ENCODE data around the gene PERP.

PERP gene

GRCh38 chr6:138093632-138094031 lies 13.6 kb downstream of the PERP start:
- no peak for DNase-seq (ENCODE audit: low spot score)
- TF ChIP-seq CTCF (IDR thresholded peaks at IDR 0.05): no peak
- H3K27ac ChIP-seq: no peak overlapping the region
- no peak overlapping the region for H3K4me3 ChIP-seq

- no peak overlapping the region for H3K27ac ChIP-seq
- H3K4me3 ChIP-seq: no peak overlapping the region
- TF ChIP-seq CTCF (IDR thresholded peaks at IDR 0.05): no peak
- DNase-seq (ENCODE audit: low spot score): no peak
Measured at GRCh38 chr6:138092686-138093085, 14.5 kb downstream of the PERP start.

DNA sequence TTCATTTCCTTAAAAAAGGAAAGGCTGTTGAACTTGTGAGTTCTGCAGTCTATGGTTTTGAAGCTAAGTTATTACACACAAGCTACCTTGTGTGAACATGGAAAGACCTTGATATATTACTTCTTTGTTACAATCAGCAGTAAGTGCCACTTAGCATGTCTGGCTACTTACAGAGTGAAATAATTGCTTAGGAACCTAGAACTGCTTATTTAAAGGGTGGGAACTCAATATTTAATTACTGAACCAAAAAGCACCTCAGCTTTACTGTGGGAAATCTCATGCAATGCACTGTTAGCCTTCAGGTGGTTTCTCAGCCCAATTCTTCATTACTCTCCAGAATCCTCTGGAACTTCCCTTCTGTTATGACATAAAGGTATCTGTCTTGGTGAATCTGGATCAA lies 17.9 kb downstream of the PERP start:
- no peak for TF ChIP-seq CTCF (IDR thresholded peaks at IDR 0.05)
- Histone ChIP-seq H3K4me3 (no peak overlapping the region), H3K27ac (no peak overlapping the region)
- no peak for DNase-seq (ENCODE audit: low spot score)

- H3K4me3 ChIP-seq: no peak overlapping the region
- no peak for TF ChIP-seq CTCF (IDR thresholded peaks at IDR 0.05)
- DNase-seq (ENCODE audit: low spot score): no peak
- no peak overlapping the region for H3K27ac ChIP-seq
Measured at GRCh38 chr6:138088326-138088762, 18.9 kb downstream of the PERP start.

- H3K4me3 ChIP-seq: no peak overlapping the region
- no peak overlapping the region for H3K27ac ChIP-seq
- DNase-seq (ENCODE audit: low spot score): no peak
- no peak for TF ChIP-seq CTCF (IDR thresholded peaks at IDR 0.05)
Measured at GRCh38 chr6:138087593-138088325, 19.5 kb downstream of the PERP start.

GRCh38 chr6:138086573-138087196 lies 20.5 kb downstream of the PERP start:
- H3K27ac ChIP-seq: no peak overlapping the region
- DNase-seq (ENCODE audit: low spot score): no peak
- H3K4me3 ChIP-seq: no peak overlapping the region
- no peak for TF ChIP-seq CTCF (IDR thresholded peaks at IDR 0.05)

GRCh38 chr6:138085839-138086222 lies 21.4 kb downstream of the PERP start:
- Histone ChIP-seq H3K4me3 (no peak overlapping the region), H3K27ac (no peak overlapping the region)
- no peak for TF ChIP-seq CTCF (IDR thresholded peaks at IDR 0.05)
- DNase-seq (ENCODE audit: low spot score): no peak
